Stomach (tissue), 4 donors: ENCODE data around the gene IL2RA.

Source experiments
- CTCF ChIP-seq, 7 experiments: fragments of 450-650 bp in 4 of 7; fragments of 200-600 bp in 3 of 7; sonication (generic) in 3 of 7; IDR thresholded peaks; one replicate each; pipeline ENCODE4 v1.5.1; 2016 to 2019; ENCODE audit warnings: antibody characterized with exemption in 7 of 7, control low read depth in 2 of 7, mild to moderate bottlenecking in 1 of 7
- POLR2AphosphoS5 ChIP-seq, 3 donors: sonication (generic); formaldehyde crosslinking; IDR thresholded peaks; one replicate each; pipeline ENCODE4 v1.6.1; 2016; ENCODE audit warnings: antibody characterized with exemption in 3 of 3

- TF ChIP-seq CTCF (IDR thresholded peaks at IDR 0.05) (no peak), POLR2AphosphoS5 (IDR thresholded peaks at IDR 0.05) (no peak)
These were observed 94.0 kb downstream of the IL2RA start for GRCh38 chr10:5968037-5968680.
